Measurements from ENCODE around the gene LRRC9.

GRCh38 chr14:59981564-59981963, 61.6 kb downstream of the LRRC9 start:
- TF ChIP-seq TSC22D2 (CRISPR knock-in tag; IDR thresholded peaks at IDR 0.05; ENCODE audit: borderline replicate concordance) (no peak), SRF (IDR thresholded peaks at IDR 0.05; ENCODE audit: low read depth, low read length) (no peak), CTCF (CRISPR knock-in tag; IDR thresholded peaks at IDR 0.05) (no peak), EHMT2 (IDR thresholded peaks at IDR 0.05; ENCODE audit: borderline replicate concordance, low read depth, low read length) (no peak), RERE (CRISPR knock-in tag; IDR thresholded peaks at IDR 0.05; ENCODE audit: low read depth) (no peak), ZNF747 (CRISPR knock-in tag; IDR thresholded peaks at IDR 0.05; ENCODE audit: borderline replicate concordance) (no peak), ZNF20 (CRISPR knock-in tag; IDR thresholded peaks at IDR 0.05) (no peak), IRF2 (CRISPR knock-in tag; IDR thresholded peaks at IDR 0.05) (no peak), DRAP1 (CRISPR knock-in tag; IDR thresholded peaks at IDR 0.05) (no peak)

Measured in HepG2 (cell line).